T47D (cell line): ENCODE results near the gene ANLN.
"Not testable (repeated sequence)": the region's sequence is repeated elsewhere in the genome, so short reads cannot be mapped to it uniquely, and the experiment has no call there.

Source experiments
- DNase-seq, 2 experiments: peaks; one replicate each; pipeline versions ENCODE4 v3.0.0 to v3.0.0-alpha.2; 2011 to 2012; ENCODE audit warnings: low read depth in 1 of 2, low spot score in 1 of 2
- JUND ChIP-seq: IDR thresholded peaks from 2 replicates; pipeline ENCODE4 v1.6.1; 2012; ENCODE audit warnings: low read depth
- in situ Hi-C: cut with HindIII; loops from 2 replicates; pipeline ENCODE4 v1.10.0; 2016; ENCODE audit warnings: low sequenced_read_pairs, low pct_unique_long_range_greater_than_20kb

The ANLN gene

GRCh38 chr7:36363515-36363914 lies 26.1 kb upstream of the ANLN start:
- TF ChIP-seq JUND = no peak
- in situ Hi-C loops = no loop called here
- DNase-seq = no peak

- no peak for DNase-seq
- in situ Hi-C loops = no loop called here
- TF ChIP-seq JUND = no peak
Observed at GRCh38 chr7:36366005-36366717, 23.5 kb upstream of the ANLN start.

GRCh38 chr7:36366718-36367560 lies 22.7 kb upstream of the ANLN start:
- in situ Hi-C loops = no loop called here
- DNase-seq = peak; percentile 93 to 96
- TF ChIP-seq JUND = no peak

GRCh38 chr7:36367561-36368077 lies 22.0 kb upstream of the ANLN start:
- DNase-seq = peak in 1 of 2 experiments; percentile 62
- no peak for TF ChIP-seq JUND
- in situ Hi-C loops = no loop called here

GRCh38 chr7:36368496-36368895 lies 21.2 kb upstream of the ANLN start:
- no peak for TF ChIP-seq JUND
- DNase-seq = no peak
- in situ Hi-C loops = no loop called here

GRCh38 chr7:36369171-36369570 lies 20.5 kb upstream of the ANLN start:
- TF ChIP-seq JUND = no peak
- in situ Hi-C loops = no loop called here
- DNase-seq = no peak

GRCh38 chr7:36370046-36370445 lies 19.6 kb upstream of the ANLN start:
- in situ Hi-C loops = no loop called here
- no peak for DNase-seq
- TF ChIP-seq JUND = no peak

- TF ChIP-seq JUND = no peak
- DNase-seq = no peak
- in situ Hi-C loops = no loop called here
Observed at GRCh38 chr7:36372156-36372555, 17.5 kb upstream of the ANLN start.

- in situ Hi-C loops, DNase-seq: not testable (repeated sequence)
Observed at GRCh38 chr7:36378555-36378954, 11.1 kb upstream of the ANLN start.

GRCh38 chr7:36379831-36380504 lies 9.7 kb upstream of the ANLN start:
- no peak for DNase-seq
- TF ChIP-seq JUND = no peak
- in situ Hi-C loops = no loop called here

- no peak for TF ChIP-seq JUND
- in situ Hi-C loops = no loop called here
Observed at GRCh38 chr7:36381056-36381455, 8.6 kb upstream of the ANLN start.

GRCh38 chr7:36383284-36383683 lies 6.4 kb upstream of the ANLN start:
- in situ Hi-C loops, DNase-seq: not testable (repeated sequence)

More at GRCh38 chr7:36381056-36381455, 8.6 kb upstream of the ANLN start:
- DNase-seq = no peak

- in situ Hi-C loops, DNase-seq: not testable (repeated sequence)
Observed at GRCh38 chr7:36385646-36386045, 4.0 kb upstream of the ANLN start.
